B cell (primary cell): ENCODE data around the gene SPTB.

Experiments
- CTCF ChIP-seq: fragments of 200-600 bp; IDR thresholded peaks from one replicate; pipeline ENCODE4 v1.8.0; 2022; ENCODE audit warnings: antibody characterized with exemption, mild to moderate bottlenecking
- EZH2 ChIP-seq: IDR thresholded peaks from 2 replicates; pipeline ENCODE4 v1.6.1; 2012; ENCODE audit warnings: borderline replicate concordance, low read depth, mild to moderate bottlenecking, moderate library complexity, low read length; ENCODE audit not compliant: insufficient read depth, poor library complexity, severe bottlenecking

GRCh38 chr14:64734990-64735389, 144.7 kb downstream of the SPTB start:
- TF ChIP-seq CTCF (no peak), EZH2 (no peak)
